ENCODE data around the gene BCAM.

The BCAM gene

GRCh38 chr19:44807162-44807561, 1.7 kb upstream of the BCAM start:
- TF ChIP-seq CTCF (IDR thresholded peaks at IDR 0.05; ENCODE audit: insufficient read depth, low read length, poor library complexity, severe bottlenecking) = no peak
- DNase-seq (ENCODE audit: extremely low read depth, insufficient read length) = no peak
- Histone ChIP-seq H3K27me3 (replicated peaks; ENCODE audit: control insufficient read depth, insufficient read depth, low read length) (no peaks in the 10 kb centered on the region; the same call in 1 of the 2 replicates), H3K36me3 (ENCODE audit: control insufficient read depth, insufficient read depth, low read length) (no peaks in the 10 kb centered on the region), H3K4me3 (replicated peaks; ENCODE audit: low read depth, low read length) (no peak overlapping the region)

GRCh38 chr19:44807652-44808462, 1.0 kb upstream of the BCAM start:
- H3K27me3 ChIP-seq (replicated peaks; ENCODE audit: control insufficient read depth, insufficient read depth, low read length) = no peaks in the 10 kb centered on the region; the same call in 1 of the 2 replicates
- DNase-seq (ENCODE audit: extremely low read depth, insufficient read length) = no peak
- H3K36me3 ChIP-seq (ENCODE audit: control insufficient read depth, insufficient read depth, low read length) = no peaks in the 10 kb centered on the region
- peak; percentile 47 for TF ChIP-seq CTCF (IDR thresholded peaks at IDR 0.05; ENCODE audit: insufficient read depth, low read length, poor library complexity, severe bottlenecking)
- no peak overlapping the region for H3K4me3 ChIP-seq (replicated peaks; ENCODE audit: low read depth, low read length)

- Histone ChIP-seq H3K36me3 (ENCODE audit: control insufficient read depth, insufficient read depth, low read length) (no peaks in the 10 kb centered on the region), H3K4me3 (replicated peaks; ENCODE audit: low read depth, low read length) (no peak overlapping the region), H3K27me3 (replicated peaks; ENCODE audit: control insufficient read depth, insufficient read depth, low read length) (no peaks in the 10 kb centered on the region; the same call in 1 of the 2 replicates)
- DNase-seq (ENCODE audit: extremely low read depth, insufficient read length) = no peak
- TF ChIP-seq CTCF (IDR thresholded peaks at IDR 0.05; ENCODE audit: insufficient read depth, low read length, poor library complexity, severe bottlenecking) = no peak
Observed at GRCh38 chr19:44809577-44810233, 802 bp downstream of the BCAM start.

- H3K27me3 ChIP-seq (replicated peaks; ENCODE audit: control insufficient read depth, insufficient read depth, low read length) = no peaks in the 10 kb centered on the region; the same call in 1 of the 2 replicates
- TF ChIP-seq CTCF (IDR thresholded peaks at IDR 0.05; ENCODE audit: insufficient read depth, low read length, poor library complexity, severe bottlenecking) = no peak
Observed at GRCh38 chr19:44810234-44811121, 1.6 kb downstream of the BCAM start.

GRCh38 chr19:44811122-44811419, 2.2 kb downstream of the BCAM start:
- Histone ChIP-seq H3K36me3 (ENCODE audit: control insufficient read depth, insufficient read depth, low read length) (no peaks in the 10 kb centered on the region), H3K27me3 (replicated peaks; ENCODE audit: control insufficient read depth, insufficient read depth, low read length) (no peaks in the 10 kb centered on the region; the same call in 1 of the 2 replicates), H3K4me3 (replicated peaks; ENCODE audit: low read depth, low read length) (no peak overlapping the region)
- TF ChIP-seq CTCF (IDR thresholded peaks at IDR 0.05; ENCODE audit: insufficient read depth, low read length, poor library complexity, severe bottlenecking) = no peak
- DNase-seq (ENCODE audit: extremely low read depth, insufficient read length) = no peak

More at GRCh38 chr19:44810234-44811121, 1.6 kb downstream of the BCAM start:
- Histone ChIP-seq H3K4me3 (replicated peaks; ENCODE audit: low read depth, low read length) (no peak overlapping the region), H3K36me3 (ENCODE audit: control insufficient read depth, insufficient read depth, low read length) (no peaks in the 10 kb centered on the region)
- no peak for DNase-seq (ENCODE audit: extremely low read depth, insufficient read length)

Measured in GM06990 (cell line).